Epithelial cell of proximal tubule (primary cell): ENCODE measurements around the gene LRFN5. TPM values are rescaled to one million over a fixed set of nuclear protein-coding genes. Genes with fewer than 3 reads are reported as not detected.
"Not testable (repeated sequence)": the region's sequence is repeated elsewhere in the genome, so short reads cannot be mapped to it uniquely, and the experiment has no call there.

Experiments used
- DNase-seq: peaks from one replicate; pipeline ENCODE4 v3.0.0-alpha.2; 2011; ENCODE audit warnings: low read depth
- H3K4me3 ChIP-seq: 2 replicates; pipeline ENCODE4 v1.5.1; 2011; ENCODE audit warnings: low read depth, mild to moderate bottlenecking, low read length
- total RNA-seq: library from RNA; depleted of rRNA; stranded (reverse); fragments of >200 nt; gene quantifications from 2 replicates; pipeline ENCODE4 v1.2.3, GENCODE V29; 2015
- TF ChIP-seq, protein P1 (sequence below): conservative IDR thresholded peaks from 2 replicates; pipeline ENCODE4 v1.5.1; 2012; ENCODE audit warnings: low read depth, mild to moderate bottlenecking, low read length

LRFN5 gene
- total RNA-seq, 1 donor from 2014 or later: 1.4 TPM

DNA sequence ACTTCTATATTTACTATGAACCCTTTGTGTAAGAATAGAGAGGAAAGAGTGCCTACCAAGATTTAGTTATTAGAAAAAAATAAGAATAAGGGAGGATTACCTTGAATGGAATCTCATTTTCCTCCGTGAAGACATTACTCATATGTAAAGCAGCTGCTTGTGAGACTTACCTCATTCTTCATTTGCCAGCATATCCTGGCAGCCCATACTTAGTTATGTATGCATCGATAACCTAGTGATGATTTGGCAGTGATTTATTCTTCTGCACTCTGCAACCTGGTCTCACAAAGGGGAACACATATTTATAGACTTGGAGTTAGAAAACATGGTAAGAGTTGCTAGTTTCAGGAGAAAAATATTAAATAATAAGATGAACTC is 56.8 kb downstream of the LRFN5 start:
- H3K4me3 ChIP-seq: no peak overlapping the region
- TF ChIP-seq, protein P1, sequence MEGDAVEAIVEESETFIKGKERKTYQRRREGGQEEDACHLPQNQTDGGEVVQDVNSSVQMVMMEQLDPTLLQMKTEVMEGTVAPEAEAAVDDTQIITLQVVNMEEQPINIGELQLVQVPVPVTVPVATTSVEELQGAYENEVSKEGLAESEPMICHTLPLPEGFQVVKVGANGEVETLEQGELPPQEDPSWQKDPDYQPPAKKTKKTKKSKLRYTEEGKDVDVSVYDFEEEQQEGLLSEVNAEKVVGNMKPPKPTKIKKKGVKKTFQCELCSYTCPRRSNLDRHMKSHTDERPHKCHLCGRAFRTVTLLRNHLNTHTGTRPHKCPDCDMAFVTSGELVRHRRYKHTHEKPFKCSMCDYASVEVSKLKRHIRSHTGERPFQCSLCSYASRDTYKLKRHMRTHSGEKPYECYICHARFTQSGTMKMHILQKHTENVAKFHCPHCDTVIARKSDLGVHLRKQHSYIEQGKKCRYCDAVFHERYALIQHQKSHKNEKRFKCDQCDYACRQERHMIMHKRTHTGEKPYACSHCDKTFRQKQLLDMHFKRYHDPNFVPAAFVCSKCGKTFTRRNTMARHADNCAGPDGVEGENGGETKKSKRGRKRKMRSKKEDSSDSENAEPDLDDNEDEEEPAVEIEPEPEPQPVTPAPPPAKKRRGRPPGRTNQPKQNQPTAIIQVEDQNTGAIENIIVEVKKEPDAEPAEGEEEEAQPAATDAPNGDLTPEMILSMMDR: no peak
- DNase-seq: peak; percentile 38

DNA sequence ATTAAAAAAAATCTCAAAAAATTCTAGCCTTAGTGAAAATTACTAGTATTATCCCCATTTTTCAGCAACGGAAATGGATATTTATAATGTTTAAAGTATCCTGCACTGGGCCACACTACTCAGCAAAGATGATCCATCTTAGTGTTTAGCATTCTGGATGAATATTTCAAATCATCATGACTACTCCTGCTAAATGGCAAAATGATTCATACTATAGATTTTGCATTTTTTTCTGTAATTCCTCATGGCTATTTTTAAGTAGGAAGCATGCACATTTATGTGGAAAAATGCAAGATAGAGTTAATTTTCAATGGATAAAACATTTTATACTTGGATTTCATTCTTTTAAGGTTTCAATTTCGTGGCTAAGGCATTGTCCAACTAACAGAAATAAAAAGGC is 59.6 kb downstream of the LRFN5 start:
- TF ChIP-seq, protein P1: no peak
- DNase-seq: no peak
- no peak overlapping the region for H3K4me3 ChIP-seq

DNA sequence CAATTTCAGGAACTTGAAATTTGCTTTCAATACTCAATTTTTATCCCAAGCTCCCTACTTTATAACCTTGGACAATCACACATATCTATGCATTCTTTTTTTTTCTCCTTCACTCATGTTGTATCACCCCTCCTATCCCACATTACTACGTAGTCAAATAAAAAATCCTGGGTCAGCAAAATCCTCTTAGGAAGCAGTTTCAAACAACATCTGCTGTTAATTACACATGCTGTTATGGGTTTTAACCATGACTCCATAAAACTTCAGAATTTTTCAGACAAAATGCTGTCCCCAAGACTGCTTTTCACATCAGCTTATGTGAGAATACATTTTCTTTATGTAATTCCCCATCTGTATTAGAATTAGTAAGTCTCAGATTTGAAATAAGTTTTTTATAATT is 61.7 kb downstream of the LRFN5 start:
- H3K4me3 ChIP-seq: no peak overlapping the region
- TF ChIP-seq, protein P1: no peak
- no peak for DNase-seq

DNA sequence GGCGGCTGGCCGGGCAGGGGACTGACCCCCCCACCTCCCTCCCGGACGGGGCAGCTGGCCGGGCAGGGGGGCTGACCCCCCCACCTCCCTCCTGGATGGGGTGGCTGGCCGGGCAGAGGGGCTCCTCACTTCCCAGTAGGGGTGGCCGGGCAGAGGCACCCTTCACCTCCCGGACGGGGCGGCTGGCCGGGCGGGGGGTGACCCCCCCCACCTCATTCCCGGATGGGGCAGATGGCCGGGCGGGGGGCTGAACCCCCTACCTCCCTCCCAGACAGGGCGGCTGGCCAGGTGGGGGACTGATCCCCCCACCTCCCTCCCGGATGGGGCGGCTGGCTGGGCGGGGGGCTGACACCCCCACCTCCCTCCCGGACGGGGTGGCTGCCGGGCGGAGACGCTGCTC is 66.9 kb downstream of the LRFN5 start:
- not testable (repeated sequence) for DNase-seq, H3K4me3 ChIP-seq

DNA sequence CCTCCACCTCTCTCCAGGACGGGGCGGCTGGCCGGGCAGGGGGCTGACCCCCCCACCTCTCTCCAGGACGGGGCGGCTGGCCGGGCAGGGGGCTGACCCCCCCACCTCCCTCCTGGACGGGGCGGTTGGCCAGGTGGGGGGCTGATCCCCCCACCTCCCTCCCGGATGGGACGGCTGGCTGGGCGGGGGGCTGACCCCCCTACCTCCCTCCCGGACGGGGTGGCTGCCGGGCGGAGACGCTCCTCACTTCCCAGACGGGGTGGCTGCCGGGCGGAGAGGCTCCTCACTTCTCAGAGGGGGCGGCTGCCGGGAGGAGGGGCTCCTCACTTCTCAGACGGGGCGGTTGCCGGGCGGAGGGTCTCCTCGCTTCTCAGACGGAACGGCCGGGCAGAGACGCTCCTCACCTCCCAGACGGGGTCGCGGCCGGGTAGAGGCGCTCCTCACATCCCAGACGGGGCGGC is 67.9 kb downstream of the LRFN5 start:
- not testable (repeated sequence) for H3K4me3 ChIP-seq, DNase-seq

DNA sequence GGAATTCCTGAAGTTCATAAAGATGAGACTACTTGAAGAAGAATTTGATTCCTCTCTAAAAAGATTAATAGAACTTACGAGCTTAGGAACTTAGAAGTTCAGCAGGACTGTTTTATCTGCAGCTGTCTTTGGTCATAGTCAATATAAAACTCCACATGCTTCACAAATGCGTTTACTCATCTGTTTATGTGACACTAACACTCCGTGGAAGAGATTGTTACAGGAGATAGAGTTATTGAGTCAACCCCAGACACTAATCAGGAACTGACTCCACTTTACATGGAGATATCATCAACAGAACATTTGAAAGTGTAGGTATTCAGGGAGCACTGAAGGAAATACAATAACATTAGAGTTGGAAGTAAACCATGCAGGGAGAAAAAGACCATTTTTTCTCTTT is 92.8 kb downstream of the LRFN5 start:
- TF ChIP-seq, protein P1: no peak
- no peak for DNase-seq
- H3K4me3 ChIP-seq: no peak overlapping the region

DNA sequence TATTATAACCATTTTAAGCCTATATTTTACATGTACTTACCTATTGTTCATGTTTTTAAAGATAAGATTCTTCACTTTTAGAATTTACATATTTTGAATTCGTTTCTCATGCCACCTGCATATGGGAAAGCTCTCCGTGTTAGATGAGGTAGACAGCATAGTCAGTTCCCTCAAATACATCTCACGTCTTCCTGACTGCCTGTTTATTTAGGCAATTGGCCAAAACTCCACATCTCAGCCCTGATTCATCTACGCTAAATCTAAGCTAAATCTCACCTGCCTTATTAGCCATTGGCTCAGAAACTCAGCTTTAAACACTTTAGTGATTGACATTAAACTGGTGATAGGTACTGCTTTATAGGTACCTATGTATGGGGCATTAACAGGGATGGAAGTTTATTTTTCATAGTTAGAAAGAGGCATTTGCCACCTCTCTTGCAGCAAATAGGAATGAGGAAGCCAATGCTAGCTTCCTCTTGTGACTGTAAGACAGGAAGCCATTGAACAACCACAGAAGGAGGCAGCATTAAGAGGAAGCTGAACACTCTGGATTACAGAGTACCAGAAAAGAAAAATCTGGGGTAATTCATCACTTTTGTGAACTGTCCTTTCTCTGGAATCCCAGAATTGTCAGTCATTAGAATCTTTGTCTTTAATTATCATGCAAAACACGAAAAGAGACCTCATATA is 111.9 kb downstream of the LRFN5 start:
- TF ChIP-seq, protein P1: no peak
- DNase-seq: no peak
- no peak overlapping the region for H3K4me3 ChIP-seq

DNA sequence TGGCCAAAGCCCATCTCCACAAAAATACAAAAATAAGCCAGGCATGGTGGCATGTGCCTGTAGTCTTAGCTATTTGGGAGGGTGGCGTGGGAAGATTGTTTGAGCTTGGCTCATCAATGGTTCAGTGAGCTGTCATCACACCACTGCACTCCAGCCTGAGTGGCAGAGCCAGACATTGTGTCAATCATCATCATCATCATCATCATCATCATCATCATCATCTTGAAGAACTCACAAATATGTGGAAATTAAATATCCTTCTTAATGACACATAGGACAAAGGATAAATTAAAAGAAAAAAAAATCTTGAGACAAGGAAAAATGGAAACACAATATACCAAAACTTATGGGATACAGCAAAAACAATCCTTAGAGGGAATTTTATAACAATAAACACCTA is 132.5 kb downstream of the LRFN5 start:
- TF ChIP-seq, protein P1: no peak
- H3K4me3 ChIP-seq: no peak overlapping the region
- no peak for DNase-seq
